IPS-20b (cell line): Measurements from ENCODE around the gene DGLUCY.
"Not testable (repeated sequence)": the region's sequence is repeated elsewhere in the genome, so short reads cannot be mapped to it uniquely, and the experiment has no call there.

ENCODE experiments used
- H3K27ac ChIP-seq: one replicate; pipeline ENCODE4 v1.5.1; 2013; ENCODE audit warnings: low read length
- H3K27me3 ChIP-seq: 2 replicates; pipeline ENCODE4 v1.6.1; 2013; ENCODE audit warnings: mild to moderate bottlenecking, low read length, inconsistent platforms; ENCODE audit not compliant: insufficient read depth
- H3K36me3 ChIP-seq: 2 replicates; pipeline ENCODE4 v1.6.1; 2013; ENCODE audit warnings: low read depth, mild to moderate bottlenecking, inconsistent platforms, low read length, moderate library complexity; ENCODE audit not compliant: insufficient read depth
- H3K4me1 ChIP-seq: 2 replicates; pipeline ENCODE4 v1.6.1; 2013; ENCODE audit warnings: mild to moderate bottlenecking, control low read depth, inconsistent platforms, low read length, moderate library complexity; ENCODE audit not compliant: insufficient read depth
- H3K4me3 ChIP-seq: 2 replicates; pipeline ENCODE4 v1.5.1; 2013; ENCODE audit warnings: mild to moderate bottlenecking, low read length, inconsistent platforms
- H3K9ac ChIP-seq: 2 replicates; pipeline ENCODE4 v1.6.1; 2013; ENCODE audit warnings: low read depth, mild to moderate bottlenecking, inconsistent platforms, low read length, moderate library complexity
- H3K9me3 ChIP-seq: 2 replicates; pipeline ENCODE4 v1.6.1; 2013; ENCODE audit warnings: mild to moderate bottlenecking, low read depth, low read length, inconsistent platforms; ENCODE audit not compliant: insufficient read depth

Gene DGLUCY

DNA sequence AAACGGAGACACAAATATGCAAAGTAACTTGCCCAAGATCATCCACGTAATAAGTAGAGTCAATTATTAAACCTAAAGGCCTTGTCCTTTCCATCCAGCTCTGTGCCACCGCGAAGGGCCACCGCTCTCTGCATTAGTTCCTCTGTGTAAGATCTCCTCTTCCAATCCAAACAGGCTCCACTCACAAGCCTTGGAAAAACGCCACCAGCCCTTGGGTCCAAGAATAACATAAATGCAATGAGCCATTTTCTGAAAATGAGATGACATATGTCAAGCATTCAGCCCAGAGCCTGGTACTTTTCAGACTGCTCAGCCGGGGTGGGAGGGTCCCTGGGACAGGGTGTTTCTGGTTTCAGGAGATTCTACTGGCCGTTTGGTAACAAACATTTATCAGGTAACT is 30.0 kb downstream of the DGLUCY start:
- no peak overlapping the region for H3K27ac ChIP-seq
- no peak overlapping the region for H3K9ac ChIP-seq

GRCh38 chr14:91144425-91145145 is 30.7 kb downstream of the DGLUCY start:
- H3K27ac ChIP-seq: no peak overlapping the region
- H3K9me3 ChIP-seq: no peaks in the 10 kb centered on the region
- no peak overlapping the region for H3K4me3 ChIP-seq
- H3K36me3 ChIP-seq: peaks cover 5% of the 10 kb centered on the region; the same call in 1 of the 2 replicates
- H3K4me1 ChIP-seq: no peaks in the 10 kb centered on the region
- H3K27me3 ChIP-seq: no peaks in the 10 kb centered on the region
- H3K9ac ChIP-seq: no peak overlapping the region

More for the DNA sequence above, 30.0 kb downstream of the DGLUCY start:
- Histone ChIP-seq H3K36me3 (peaks cover 5% of the 10 kb centered on the region; the same call in 1 of the 2 replicates), H3K4me3 (no peak overlapping the region), H3K4me1 (no peaks in the 10 kb centered on the region), H3K9me3 (no peaks in the 10 kb centered on the region), H3K27me3 (no peaks in the 10 kb centered on the region)

GRCh38 chr14:91145391-91146160 is 31.7 kb downstream of the DGLUCY start:
- no peak overlapping the region for H3K9ac ChIP-seq
- no peaks in the 10 kb centered on the region for H3K27me3 ChIP-seq
- H3K27ac ChIP-seq: no peak overlapping the region
- H3K9me3 ChIP-seq: no peaks in the 10 kb centered on the region
- H3K4me3 ChIP-seq: no peak overlapping the region
- peaks cover 5% of the 10 kb centered on the region; the same call in 1 of the 2 replicates for H3K36me3 ChIP-seq
- no peaks in the 10 kb centered on the region for H3K4me1 ChIP-seq

DNA sequence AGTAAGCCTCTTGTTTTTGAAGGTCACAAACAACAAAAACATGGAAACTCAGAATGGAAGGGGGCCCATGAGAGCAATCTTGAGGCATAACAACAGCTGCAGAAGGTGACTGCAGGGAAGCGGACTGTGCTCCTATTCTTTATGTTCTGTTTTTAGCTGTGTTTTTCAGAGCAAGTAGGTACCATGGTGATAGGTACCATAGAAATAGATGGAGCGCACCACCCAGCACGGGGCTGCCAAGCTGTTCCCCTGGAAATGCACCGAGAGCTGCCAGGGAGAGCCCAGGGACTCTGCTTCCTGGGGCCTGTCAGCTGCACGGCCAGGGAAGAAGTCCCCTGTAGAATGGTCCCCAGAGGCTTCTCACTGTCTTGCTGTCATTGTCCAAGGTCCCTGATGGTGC is 32.8 kb downstream of the DGLUCY start:
- Histone ChIP-seq H3K27me3 (no peaks in the 10 kb centered on the region), H3K4me3 (no peak overlapping the region), H3K4me1 (no peaks in the 10 kb centered on the region), H3K9me3 (no peaks in the 10 kb centered on the region), H3K36me3 (peaks cover 5% of the 10 kb centered on the region; the same call in 1 of the 2 replicates), H3K27ac (no peak overlapping the region), H3K9ac (no peak overlapping the region)

GRCh38 chr14:91149462-91149861 is 35.6 kb downstream of the DGLUCY start:
- no peak overlapping the region for H3K4me3 ChIP-seq
- H3K9ac ChIP-seq: no peak overlapping the region
- no peaks in the 10 kb centered on the region for H3K27me3 ChIP-seq
- H3K27ac ChIP-seq: no peak overlapping the region
- peaks cover 5% of the 10 kb centered on the region; the same call in 1 of the 2 replicates for H3K36me3 ChIP-seq
- H3K4me1 ChIP-seq: no peaks in the 10 kb centered on the region
- no peaks in the 10 kb centered on the region for H3K9me3 ChIP-seq

DNA sequence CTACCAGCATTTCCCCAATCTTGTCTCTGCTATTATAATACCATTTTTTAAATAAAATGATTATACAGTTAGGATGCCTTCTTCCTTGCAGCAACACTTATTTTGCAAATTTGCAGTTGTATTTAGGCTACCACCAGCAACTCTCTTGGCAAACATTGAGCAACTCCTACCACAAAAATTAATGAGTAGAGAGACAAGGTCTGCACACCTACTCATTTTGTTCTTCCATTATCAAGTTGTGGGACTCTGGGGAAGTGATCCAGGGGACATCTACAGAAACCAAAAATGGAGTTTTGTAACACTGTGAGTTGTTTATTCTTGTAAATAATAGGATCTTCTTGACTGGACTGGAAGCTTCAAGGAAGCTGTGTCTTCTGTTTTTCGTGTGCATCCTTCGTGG is 38.6 kb downstream of the DGLUCY start:
- no peak overlapping the region for H3K4me3 ChIP-seq
- peaks cover under 1% of the 10 kb centered on the region; the same call in 1 of the 2 replicates for H3K36me3 ChIP-seq
- no peak overlapping the region for H3K27ac ChIP-seq
- H3K4me1 ChIP-seq: no peaks in the 10 kb centered on the region
- no peaks in the 10 kb centered on the region for H3K27me3 ChIP-seq
- H3K9me3 ChIP-seq: no peaks in the 10 kb centered on the region
- H3K9ac ChIP-seq: no peak overlapping the region

DNA sequence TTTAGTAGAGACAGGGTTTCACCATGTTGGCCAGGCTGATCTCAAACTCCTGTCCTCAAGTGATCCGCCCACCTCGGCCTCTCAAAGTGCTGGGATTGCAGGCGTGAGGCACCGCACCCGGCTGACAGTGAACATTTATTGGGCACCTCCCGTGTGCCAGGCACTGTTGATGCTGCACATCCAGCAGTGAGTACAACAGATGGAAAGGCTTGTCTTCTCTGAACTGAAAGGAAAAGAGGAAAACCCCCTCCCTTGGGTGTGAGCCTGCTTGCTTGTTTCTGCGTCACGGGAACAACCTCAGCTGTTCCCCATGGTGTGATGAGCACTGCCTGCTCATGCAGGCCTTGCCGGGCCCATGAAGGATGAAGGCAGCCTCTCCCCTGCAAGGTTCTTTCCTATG is 39.5 kb downstream of the DGLUCY start:
- no peak overlapping the region for H3K27ac ChIP-seq
- peaks cover 9% of the 10 kb centered on the region; the same call in 1 of the 2 replicates for H3K36me3 ChIP-seq
- H3K4me1 ChIP-seq: no peaks in the 10 kb centered on the region
- H3K9me3 ChIP-seq: no peaks in the 10 kb centered on the region
- H3K9ac ChIP-seq: no peak overlapping the region
- H3K4me3 ChIP-seq: no peak overlapping the region
- no peaks in the 10 kb centered on the region for H3K27me3 ChIP-seq

DNA sequence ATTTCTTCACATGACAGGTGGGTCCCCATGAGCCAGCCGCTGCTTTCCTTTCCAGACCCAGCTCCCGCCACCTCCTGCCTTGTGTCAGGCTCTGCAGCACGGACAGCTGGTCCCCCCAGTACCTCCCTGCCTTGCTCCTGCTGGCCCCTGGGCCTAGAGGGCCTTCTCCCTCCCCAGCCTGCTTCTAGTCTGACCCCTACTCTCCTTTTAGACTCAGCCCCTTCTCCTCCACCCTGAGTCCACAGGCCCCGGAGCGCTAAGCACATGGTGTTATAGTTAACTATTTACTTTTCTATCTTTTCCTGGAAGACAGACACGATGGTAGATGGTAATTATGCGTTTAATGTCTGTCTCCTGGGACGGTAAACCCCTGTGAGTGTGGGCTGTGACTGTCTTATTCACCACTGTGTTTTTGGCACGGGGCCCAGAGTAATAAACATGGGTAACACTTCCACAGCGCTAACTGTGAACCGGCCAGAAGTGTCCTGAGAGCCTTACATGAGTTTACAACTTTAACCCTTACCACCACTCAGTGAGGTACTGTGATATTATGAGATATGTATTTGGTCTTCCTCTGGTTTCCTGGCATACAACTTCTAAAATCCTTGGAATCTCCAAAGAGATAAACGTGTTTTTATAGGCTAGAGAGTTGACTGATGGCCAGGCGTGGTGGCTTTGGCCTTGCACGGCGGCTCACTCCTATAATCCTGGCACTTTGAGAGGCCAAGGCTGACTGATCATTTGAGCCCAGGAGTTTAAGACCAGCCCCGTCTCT is 41.2 kb downstream of the DGLUCY start:
- no peaks in the 10 kb centered on the region for H3K27me3 ChIP-seq
- peaks cover 16% of the 10 kb centered on the region for H3K36me3 ChIP-seq
- no peaks in the 10 kb centered on the region for H3K9me3 ChIP-seq
- no peak overlapping the region for H3K4me3 ChIP-seq
- H3K4me1 ChIP-seq: no peaks in the 10 kb centered on the region
- H3K9ac ChIP-seq: no peak overlapping the region
- no peak overlapping the region for H3K27ac ChIP-seq

DNA sequence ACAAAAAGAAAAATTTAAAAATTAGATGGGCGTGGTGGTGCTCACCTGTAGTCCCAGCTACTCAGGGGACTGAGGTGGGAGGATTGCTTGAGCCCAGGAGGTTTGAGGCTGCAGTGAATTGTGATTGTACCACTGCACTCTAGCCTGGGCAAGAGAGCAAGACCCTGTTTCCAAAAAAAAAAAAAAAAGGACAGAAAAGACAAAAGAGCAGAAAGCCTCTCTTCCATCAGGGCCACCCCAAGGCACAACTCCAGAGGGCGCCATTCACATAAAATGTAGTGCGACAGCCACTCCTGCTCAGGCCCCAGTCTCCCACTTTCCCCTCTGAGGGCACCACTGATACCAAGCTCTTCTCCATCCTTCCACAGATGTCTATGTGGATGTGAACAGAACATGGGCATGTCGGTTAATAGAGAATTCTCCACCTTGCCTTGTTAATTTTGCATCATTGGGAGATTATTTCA is 41.8 kb downstream of the DGLUCY start:
- Histone ChIP-seq H3K4me1 (no peaks in the 10 kb centered on the region), H3K9ac (no peak overlapping the region), H3K27me3 (no peaks in the 10 kb centered on the region), H3K9me3 (no peaks in the 10 kb centered on the region), H3K27ac (no peak overlapping the region), H3K4me3 (no peak overlapping the region), H3K36me3 (peaks cover 21% of the 10 kb centered on the region)

DNA sequence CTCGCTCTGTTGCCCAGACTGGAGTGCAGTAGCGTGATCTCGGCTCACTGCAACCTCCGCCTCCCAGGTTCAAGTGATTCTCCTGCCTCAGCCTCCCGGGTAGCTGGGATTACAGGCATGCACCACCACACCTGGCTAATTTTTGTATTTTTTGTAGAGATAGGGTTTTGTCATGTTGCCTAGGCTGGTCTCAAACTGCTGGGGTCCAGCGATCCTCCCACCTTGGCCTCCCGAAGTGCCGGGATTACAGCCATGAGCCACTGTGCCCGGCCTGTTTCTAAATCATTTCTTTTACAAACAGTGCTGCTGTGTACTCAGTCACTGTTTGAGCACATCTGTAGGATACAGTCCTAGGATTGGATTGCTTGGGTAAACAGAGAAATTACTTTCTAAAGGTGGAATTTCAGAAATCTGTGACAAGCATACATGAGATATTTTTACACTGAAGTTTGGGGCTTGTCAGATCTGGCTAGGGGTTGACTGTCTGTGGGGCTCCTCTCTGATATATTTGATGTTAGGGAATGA is 42.3 kb downstream of the DGLUCY start:
- not testable (repeated sequence) for H3K4me3 ChIP-seq, H3K4me1 ChIP-seq, H3K27ac ChIP-seq, H3K9ac ChIP-seq, H3K9me3 ChIP-seq, H3K27me3 ChIP-seq
- H3K36me3 ChIP-seq: peaks cover 27% of the 10 kb centered on the region

DNA sequence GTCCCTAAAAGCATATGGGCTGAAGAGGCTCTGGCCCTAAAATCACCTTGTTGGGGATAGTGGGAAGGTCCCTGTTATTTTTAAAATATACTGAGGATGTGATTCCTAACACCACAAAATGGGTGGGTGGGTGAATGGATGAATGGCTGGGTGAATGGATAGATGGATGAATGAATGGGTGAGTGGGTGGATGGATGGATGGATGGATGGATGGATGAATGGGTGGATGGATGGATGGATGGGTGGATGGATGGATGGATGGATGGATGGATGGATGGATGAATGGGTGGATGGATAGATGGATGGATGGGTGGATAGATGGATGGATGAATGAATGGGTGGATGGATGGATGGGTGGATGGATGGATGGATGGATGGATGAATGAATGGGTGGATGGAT is 43.0 kb downstream of the DGLUCY start:
- H3K4me3 ChIP-seq, H3K27me3 ChIP-seq, H3K9me3 ChIP-seq: not testable (repeated sequence)

More for the DNA sequence above, 43.0 kb downstream of the DGLUCY start:
- not testable (repeated sequence) for H3K4me1 ChIP-seq, H3K27ac ChIP-seq, H3K9ac ChIP-seq
- H3K36me3 ChIP-seq: peaks cover 31% of the 10 kb centered on the region
